Muscle layer of colon (tissue), 2 donors: ENCODE data around the gene OAT.
A peak's percentile ranks its signal among the peaks of the same experiment; 100 is the strongest.

Experiments used
- H3K27ac ChIP-seq: one replicate; pipeline ENCODE4 v1.7.0; 2013; ENCODE audit warnings: low read depth, mild to moderate bottlenecking, low read length, moderate library complexity
- H3K27me3 ChIP-seq, 2 donors: one replicate each; pipeline ENCODE4 v1.7.0; 2013; ENCODE audit warnings: low read length in 2 of 2, mild to moderate bottlenecking in 2 of 2; ENCODE audit not compliant: insufficient read depth in 2 of 2, control insufficient read depth in 1 of 2
- H3K36me3 ChIP-seq: one replicate; pipeline ENCODE4 v1.7.0; 2013; ENCODE audit warnings: mild to moderate bottlenecking, low read length; ENCODE audit not compliant: insufficient read depth
- H3K4me1 ChIP-seq: one replicate; pipeline ENCODE4 v1.7.0; 2013; ENCODE audit warnings: mild to moderate bottlenecking, low read length; ENCODE audit not compliant: insufficient read depth
- H3K4me3 ChIP-seq, 2 donors: one replicate each; pipeline ENCODE4 v1.7.0; 2013; ENCODE audit warnings: low read length in 2 of 2, low read depth in 1 of 2, mild to moderate bottlenecking in 1 of 2, moderate library complexity in 1 of 2
- H3K9ac ChIP-seq: one replicate; pipeline ENCODE4 v1.7.0; 2013; ENCODE audit warnings: low read length
- H3K9me3 ChIP-seq: one replicate; pipeline ENCODE4 v1.7.0; 2013; ENCODE audit warnings: mild to moderate bottlenecking, low read length
- donor health status: abdominal sarcoma.
- donor health status: Adenocarcinoma of cecum.

Gene OAT

DNA sequence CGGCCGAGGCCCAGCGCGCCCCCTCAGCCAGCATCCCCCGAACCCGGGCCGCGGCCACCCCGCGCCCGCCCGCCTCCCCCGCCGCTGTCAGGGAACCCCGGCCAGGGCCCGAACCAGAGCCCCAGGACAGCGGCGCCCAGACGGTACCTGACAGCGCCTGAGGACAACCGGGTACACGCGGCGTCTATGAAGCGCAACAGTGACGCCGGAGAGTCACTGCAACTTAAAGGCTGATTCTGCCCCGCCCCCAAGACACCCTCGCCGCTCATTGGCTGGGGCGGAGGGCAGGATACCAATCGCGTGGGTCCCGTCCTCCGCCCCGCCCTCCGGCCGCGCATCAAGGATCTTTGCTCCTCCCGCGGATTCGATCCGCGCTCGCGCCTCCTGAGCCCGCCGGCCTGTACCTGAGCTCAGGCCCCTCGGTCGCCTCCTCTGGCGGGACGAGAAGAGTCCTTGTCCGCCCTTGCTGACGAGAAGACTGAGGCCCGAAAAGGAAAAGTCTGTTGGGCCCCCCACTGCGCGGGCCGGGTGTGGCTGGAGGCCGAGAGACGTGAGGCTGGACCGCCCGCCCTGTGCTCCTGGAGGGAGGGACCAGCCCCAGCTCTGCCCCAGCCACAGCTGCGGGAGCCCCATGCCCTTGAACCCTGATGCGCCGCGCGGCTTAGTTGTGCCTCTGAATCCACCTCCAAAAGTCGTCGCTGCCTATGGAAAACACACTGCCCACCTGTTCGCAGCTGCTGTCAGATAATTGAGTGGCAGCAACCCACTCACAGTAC is at the start of gene OAT:
OAT (minus strand) TSS at position 198 of the 776 bp plus-strand sequence. CDS start 6,752 bp downstream, outside the sequence.
- Histone ChIP-seq H3K36me3 (no peaks in the 10 kb centered on the region), H3K9me3 (no peaks in the 10 kb centered on the region), H3K27ac (peak within 1 kb of the TSS; percentile 97), H3K4me1 (peaks cover 37% of the 10 kb centered on the region), H3K9ac (peak within 1 kb of the TSS; percentile 68), H3K27me3 (no peaks in the 10 kb centered on the region), H3K4me3 (peak within 1 kb of the TSS; percentile 60 to 75)

DNA sequence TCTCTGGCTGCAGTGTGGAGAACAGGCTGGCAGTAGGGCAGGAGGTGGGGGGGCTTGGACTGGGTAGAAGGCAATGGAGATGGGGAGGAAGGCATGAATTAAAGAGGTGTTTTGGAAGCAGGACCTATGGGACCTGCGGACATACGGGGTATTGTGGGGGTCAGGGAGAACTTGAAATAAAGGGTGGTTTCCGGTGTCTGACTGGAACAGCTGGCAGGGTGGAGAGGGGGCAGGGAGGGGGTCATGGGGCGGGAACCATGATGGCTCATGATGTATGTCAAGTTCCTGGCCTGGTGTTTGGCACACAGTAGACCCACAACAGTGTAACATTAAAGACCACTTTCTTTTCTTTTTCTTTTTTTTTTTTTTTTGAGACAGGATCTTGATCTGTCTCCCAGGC is 48.4 kb upstream of the OAT start:
- Histone ChIP-seq H3K27ac (no peak overlapping the region), H3K36me3 (no peaks in the 10 kb centered on the region), H3K27me3 (no peaks in the 10 kb centered on the region), H3K4me1 (peaks cover 25% of the 10 kb centered on the region), H3K9me3 (no peaks in the 10 kb centered on the region), H3K9ac (no peak overlapping the region), H3K4me3 (no peak overlapping the region)

DNA sequence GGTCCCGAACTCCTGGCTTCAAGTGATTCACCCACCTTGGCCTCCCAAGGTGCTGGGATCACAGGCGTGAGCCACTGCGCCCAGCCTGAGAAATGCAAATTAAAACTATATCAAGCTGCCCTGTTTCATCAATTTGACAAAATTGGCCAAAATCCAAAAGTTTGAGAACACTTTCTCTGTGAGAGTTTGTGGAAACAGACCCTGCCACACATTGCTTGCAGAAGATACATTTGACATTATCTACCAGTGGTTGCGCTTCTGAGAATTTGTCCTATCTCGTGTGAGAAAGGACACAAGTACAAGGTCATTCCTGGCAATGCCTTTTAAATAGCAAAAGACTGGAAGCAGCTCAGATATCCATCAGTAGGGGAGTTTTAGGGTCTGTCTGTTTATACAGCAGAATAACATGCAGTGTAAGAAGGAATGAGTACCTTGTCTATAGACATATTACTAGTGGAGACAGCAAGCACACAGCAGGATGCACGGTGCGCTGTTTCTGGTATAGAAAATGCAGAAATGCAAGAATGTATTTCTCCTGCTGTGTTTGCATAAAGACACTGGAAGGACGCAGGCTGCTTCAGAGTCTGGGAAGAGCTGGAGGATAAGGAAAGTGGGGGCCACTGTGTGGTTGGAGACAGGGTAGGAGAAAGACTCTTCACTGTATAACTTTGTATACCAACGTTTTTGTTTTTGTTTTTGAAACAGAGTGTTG is 47.2 kb upstream of the OAT start:
- no peaks in the 10 kb centered on the region for H3K36me3 ChIP-seq
- H3K4me3 ChIP-seq = no peak overlapping the region
- peaks cover 25% of the 10 kb centered on the region for H3K4me1 ChIP-seq
- no peaks in the 10 kb centered on the region for H3K9me3 ChIP-seq
- no peaks in the 10 kb centered on the region for H3K27me3 ChIP-seq
- H3K9ac ChIP-seq = no peak overlapping the region
- H3K27ac ChIP-seq = no peak overlapping the region

DNA sequence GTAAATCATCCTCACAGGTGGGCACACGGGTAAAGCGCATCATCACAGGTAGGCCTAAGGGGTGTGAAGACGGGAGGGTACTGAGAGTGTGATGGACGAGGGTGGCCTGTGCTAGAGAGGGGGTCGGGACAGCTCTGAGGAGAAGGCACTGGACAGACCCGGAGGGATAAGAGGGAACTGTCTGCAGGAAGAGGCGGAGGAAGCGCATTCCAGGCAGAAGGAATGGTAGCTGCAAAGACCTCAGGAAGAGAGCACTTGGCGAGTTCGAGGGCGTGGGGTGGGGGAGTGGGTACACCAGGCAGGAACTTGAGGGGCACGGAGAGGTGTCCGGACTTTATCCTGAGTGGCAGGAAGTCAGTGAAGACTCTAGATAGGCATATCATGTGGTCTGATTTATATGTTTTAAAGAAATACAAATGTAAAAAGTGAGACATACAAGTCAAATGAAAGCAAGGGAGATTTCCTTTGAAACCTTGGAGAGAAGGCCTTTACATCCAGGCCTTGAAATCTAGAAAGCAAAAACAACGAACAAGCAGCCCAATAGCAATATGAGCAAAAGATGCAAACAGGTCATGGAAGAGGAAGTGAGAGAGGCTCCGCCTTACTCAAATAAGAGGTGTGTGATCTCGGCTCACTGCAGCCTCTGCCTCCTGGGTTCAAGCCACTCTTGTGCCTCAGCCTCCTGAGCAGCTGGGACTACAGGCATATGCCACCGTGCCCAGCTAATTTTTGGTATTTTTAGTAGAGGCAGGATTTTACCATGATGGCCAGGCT is 46.5 kb upstream of the OAT start:
- Histone ChIP-seq H3K4me1 (peaks cover 25% of the 10 kb centered on the region), H3K36me3 (no peaks in the 10 kb centered on the region), H3K27me3 (no peaks in the 10 kb centered on the region), H3K9ac (no peak overlapping the region), H3K27ac (no peak overlapping the region), H3K9me3 (no peaks in the 10 kb centered on the region), H3K4me3 (no peak overlapping the region)

DNA sequence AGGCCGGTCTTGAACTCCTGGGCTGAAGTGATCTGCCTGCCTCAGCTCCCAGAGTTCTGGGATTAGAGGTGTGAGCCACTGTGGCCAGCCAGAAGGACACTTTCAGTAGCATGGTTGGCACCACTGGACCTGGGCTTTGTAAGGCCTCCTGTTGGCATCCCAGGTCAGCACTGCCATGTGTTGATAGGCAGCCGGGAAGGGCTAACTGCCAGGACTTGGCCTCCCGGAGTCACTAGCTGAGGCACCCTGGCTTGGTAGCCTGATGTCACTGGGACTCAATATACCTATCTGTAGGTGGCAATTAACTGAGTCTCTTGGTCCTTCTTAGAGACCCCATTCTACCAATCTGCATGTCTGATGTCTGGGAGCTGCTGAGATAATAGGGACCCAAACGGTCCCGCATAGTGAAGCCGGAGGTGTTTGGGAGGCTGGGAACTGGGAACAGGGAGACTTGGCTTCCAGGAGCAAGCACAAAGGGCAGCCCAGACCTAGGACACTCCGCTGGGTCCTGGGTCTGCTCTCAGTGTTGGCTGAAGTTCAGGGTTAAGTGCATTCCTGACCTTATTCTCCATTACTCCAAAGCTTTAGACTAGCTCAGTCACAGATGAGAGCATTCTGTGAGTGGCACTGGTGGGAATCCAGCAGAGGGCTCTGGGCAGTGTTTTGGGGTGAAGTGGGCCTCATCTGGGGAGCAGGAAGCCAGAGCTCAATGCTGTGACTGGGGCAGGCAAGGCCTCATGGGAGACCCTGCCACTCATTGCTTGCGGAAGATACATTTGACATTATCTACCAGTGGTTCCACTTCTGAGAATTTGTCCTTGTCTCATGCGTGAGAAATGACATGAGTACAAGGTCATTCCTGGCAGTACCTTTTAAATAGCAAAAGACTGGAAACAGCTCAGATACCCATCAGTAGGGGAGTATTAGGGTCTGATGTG is 45.6 kb upstream of the OAT start:
- H3K9ac ChIP-seq = no peak overlapping the region
- H3K9me3 ChIP-seq = no peaks in the 10 kb centered on the region
- H3K4me1 ChIP-seq = peaks cover 25% of the 10 kb centered on the region
- no peaks in the 10 kb centered on the region for H3K36me3 ChIP-seq
- H3K4me3 ChIP-seq = no peak overlapping the region
- no peaks in the 10 kb centered on the region for H3K27me3 ChIP-seq
- no peak overlapping the region for H3K27ac ChIP-seq

DNA sequence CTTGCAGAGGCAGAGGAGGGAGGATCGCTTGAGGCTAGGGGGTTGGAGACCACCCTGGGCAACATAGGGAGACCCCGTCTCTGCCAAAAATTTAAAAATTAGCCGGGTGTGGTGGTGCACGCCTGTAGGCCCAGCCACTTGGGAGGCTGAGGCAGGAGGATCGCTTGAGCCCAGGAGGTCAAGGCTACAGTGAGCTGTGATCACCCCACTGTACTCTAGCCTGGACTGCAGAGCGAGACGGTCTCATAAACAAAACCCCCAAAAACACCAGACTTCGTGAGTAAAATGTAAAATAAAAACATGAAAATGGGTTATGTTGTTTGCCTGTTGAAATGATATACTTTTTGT is 43.6 kb upstream of the OAT start:
- peaks cover 8% of the 10 kb centered on the region for H3K4me1 ChIP-seq
- H3K27ac ChIP-seq = peak overlapping the region; percentile 79
- no peaks in the 10 kb centered on the region for H3K9me3 ChIP-seq
- no peaks in the 10 kb centered on the region for H3K36me3 ChIP-seq
- no peaks in the 10 kb centered on the region for H3K27me3 ChIP-seq
- peak overlapping the region; percentile 40 to 69 for H3K4me3 ChIP-seq
- H3K9ac ChIP-seq = no peak overlapping the region

DNA sequence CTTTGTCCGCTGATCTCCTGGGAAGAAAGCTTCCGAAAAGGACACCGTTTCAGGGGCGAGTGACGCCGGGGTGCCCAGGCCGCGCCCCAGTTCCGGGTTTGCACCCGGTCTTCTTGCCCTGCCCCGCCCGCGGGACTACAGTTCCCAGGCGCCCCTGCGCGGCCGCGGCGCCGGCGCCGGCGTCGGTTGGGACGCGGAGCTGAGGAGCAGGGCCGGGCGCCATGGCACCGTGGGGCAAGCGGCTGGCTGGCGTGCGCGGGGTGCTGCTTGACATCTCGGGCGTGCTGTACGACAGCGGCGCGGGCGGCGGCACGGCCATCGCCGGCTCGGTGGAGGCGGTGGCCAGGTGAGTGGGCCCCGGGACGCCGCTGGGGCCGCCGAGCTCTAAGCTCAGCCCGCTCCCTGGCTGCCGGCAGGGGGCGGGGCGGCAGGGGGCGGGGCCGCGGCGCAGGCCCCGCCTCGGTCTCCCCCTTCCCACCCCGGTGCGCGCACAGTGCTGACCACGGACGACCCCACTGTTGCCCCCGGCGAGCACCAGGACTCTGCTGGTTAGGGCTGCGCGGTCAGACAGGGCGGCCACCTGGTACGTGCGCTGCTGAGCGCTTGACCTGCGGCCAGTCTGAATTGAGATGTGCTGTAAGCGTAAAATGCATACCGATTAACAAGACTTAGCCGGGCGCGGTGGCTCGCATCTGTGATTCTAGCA is 43.1 kb upstream of the OAT start, which contains the start of gene LHPP:
LHPP (plus strand) TSS at position 182 of the 706 bp plus-strand sequence; CDS start at position 222, 40 bp downstream.
- H3K4me3 ChIP-seq = peak within 1 kb of the TSS; percentile 40 to 69
- H3K36me3 ChIP-seq = no peaks in the 10 kb centered on the region
- no peak within 1 kb of the TSS for H3K9ac ChIP-seq
- H3K4me1 ChIP-seq = peaks cover 8% of the 10 kb centered on the region
- H3K27ac ChIP-seq = peak within 1 kb of the TSS; percentile 79
- no peaks in the 10 kb centered on the region for H3K9me3 ChIP-seq
- no peaks in the 10 kb centered on the region for H3K27me3 ChIP-seq

DNA sequence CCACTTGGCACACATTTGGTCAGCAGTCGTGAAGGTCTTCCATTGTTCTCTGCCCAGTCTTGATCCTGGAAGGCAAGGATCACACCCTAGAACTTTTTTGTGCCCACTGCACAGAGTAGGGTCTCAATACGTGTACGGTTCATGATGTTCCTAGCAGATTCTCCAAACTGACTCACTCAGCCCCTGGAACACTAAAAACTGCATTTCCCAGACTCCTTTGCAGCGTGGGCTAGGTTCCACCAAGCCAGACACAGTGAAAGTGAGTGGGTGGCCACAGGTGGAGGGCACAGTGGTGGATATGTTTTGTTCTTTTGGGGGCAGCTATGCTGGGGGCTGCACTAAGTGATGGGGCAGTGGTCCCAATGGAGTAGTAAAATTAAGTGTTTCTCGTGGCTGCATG is 41.4 kb upstream of the OAT start:
- Histone ChIP-seq H3K9ac (no peak overlapping the region), H3K27me3 (no peaks in the 10 kb centered on the region), H3K36me3 (no peaks in the 10 kb centered on the region), H3K4me3 (no peak overlapping the region), H3K27ac (no peak overlapping the region), H3K9me3 (no peaks in the 10 kb centered on the region), H3K4me1 (no peaks in the 10 kb centered on the region)

DNA sequence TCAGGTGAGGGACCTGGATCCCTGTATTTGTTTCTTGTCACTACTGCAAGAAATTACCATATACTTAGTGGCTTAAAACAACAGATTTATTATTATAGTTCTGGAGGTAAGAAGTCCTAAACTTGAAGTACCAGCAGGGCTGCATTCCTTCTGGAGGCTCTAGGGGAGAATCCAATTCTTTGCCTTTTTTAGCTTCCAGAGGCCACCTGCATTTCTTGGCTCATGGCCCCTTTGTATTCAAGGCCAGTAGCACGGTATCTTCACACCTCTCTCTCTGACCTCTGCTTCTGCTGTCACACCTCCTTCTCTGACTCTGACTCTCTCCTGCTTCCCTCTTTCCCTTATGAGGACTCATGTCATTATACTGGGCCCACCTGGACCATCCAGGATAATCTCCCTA is 40.7 kb upstream of the OAT start:
- Histone ChIP-seq H3K9me3 (no peaks in the 10 kb centered on the region), H3K4me3 (no peak overlapping the region), H3K9ac (no peak overlapping the region), H3K36me3 (no peaks in the 10 kb centered on the region), H3K27me3 (peaks cover 0 to 3% of the 10 kb centered on the region in 2 donors), H3K27ac (no peak overlapping the region), H3K4me1 (no peaks in the 10 kb centered on the region)

DNA sequence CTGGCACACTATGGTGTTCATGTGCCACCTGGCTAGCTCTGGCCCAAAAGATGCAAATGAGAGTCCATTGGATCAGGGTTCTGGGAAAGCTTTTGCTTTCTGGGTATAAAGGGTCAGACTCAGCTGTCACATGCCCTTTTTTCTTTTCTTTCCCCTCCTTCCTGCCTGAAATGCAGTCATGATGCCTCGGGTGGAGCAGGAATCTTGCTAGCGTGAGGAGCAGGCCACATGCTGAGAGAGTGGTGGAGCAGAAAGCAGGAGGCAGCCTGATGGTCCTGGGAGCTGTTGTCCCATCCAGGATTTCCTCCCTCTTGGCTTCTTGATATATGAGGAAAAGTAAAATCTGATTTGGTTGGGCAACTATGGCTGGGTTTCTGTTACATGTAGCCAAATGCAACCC is 40.2 kb upstream of the OAT start:
- Histone ChIP-seq H3K27me3 (peaks cover 0 to 8% of the 10 kb centered on the region in 2 donors), H3K9ac (no peak overlapping the region), H3K4me3 (no peak overlapping the region), H3K27ac (no peak overlapping the region), H3K9me3 (no peaks in the 10 kb centered on the region), H3K36me3 (no peaks in the 10 kb centered on the region), H3K4me1 (no peaks in the 10 kb centered on the region)
